WTC11 (cell line): ENCODE results near the gene SRPK1. TPM values are rescaled to one million over a fixed set of nuclear protein-coding genes. Genes with fewer than 3 reads are reported as not detected.
A peak's percentile ranks its signal among the peaks of the same experiment; 100 is the strongest.

Experiments
- ATAC-seq: fragments of 200-7000 bp; cut with Tn5 transposase; 2 replicates; pipeline ENCODE4 v1.10.0; 2021; ENCODE audit warnings: mild to moderate bottlenecking, moderate library complexity
- CTCF ChIA-PET: fragments of 300-600 bp; sonication (Branson Sonifier 250); formaldehyde crosslinking; loops from one replicate; lab custom pipeline; 2021; ENCODE audit warnings: antibody characterized with exemption; lab: Charles Lee
- POLR2A ChIA-PET: fragments of 350-600 bp; sonication (Branson Sonifier 250); formaldehyde crosslinking; loops from one replicate; lab custom pipeline; 2021; ENCODE audit warnings: antibody characterized with exemption; lab: Charles Lee
- DNase-seq: peaks from one replicate; pipeline ENCODE4 v3.0.0; 2021; ENCODE audit warnings: low spot score
- H3K27ac Mint-ChIP-seq: 2 replicates; pipeline ENCODE4 v1.8.0; 2021; ENCODE audit warnings: mixed read lengths
- H3K27me3 Mint-ChIP-seq: 2 replicates; pipeline ENCODE4 v1.8.0; 2021; ENCODE audit warnings: low read depth, mild to moderate bottlenecking, moderate library complexity, mixed read lengths
- H3K36me3 Mint-ChIP-seq: 2 replicates; pipeline ENCODE4 v1.8.0; 2021; ENCODE audit warnings: mixed read lengths
- H3K4me1 Mint-ChIP-seq: 2 replicates; pipeline ENCODE4 v1.8.0; 2022; ENCODE audit warnings: mixed read lengths
- H3K4me3 Mint-ChIP-seq: 2 replicates; pipeline ENCODE4 v1.8.0; 2021; ENCODE audit warnings: mild to moderate bottlenecking, moderate library complexity, mixed read lengths
- H3K9me3 Mint-ChIP-seq: 2 replicates; pipeline ENCODE4 v1.8.0; 2021; ENCODE audit warnings: mixed read lengths
- ATF1 ChIP-seq: sonication (generic); formaldehyde crosslinking; IDR thresholded peaks from 2 replicates; pipeline ENCODE4 v1.8.1; 2023; ENCODE audit warnings: mild to moderate bottlenecking, moderate library complexity, missing genetic modification reagents
- SMAD3 ChIP-seq: sonication (generic); formaldehyde crosslinking; IDR thresholded peaks from 2 replicates; pipeline ENCODE4 v1.8.0; 2022; ENCODE audit warnings: missing genetic modification reagents, mild to moderate bottlenecking, borderline replicate concordance
- SOX15 ChIP-seq: fragments of 250-450 bp; sonication (Bioruptor Pico); IDR thresholded peaks from 2 replicates; pipeline ENCODE4 v1.9.0; 2021; ENCODE audit warnings: mild to moderate bottlenecking
- TEAD4 ChIP-seq: sonication (generic); formaldehyde crosslinking; IDR thresholded peaks from 2 replicates; pipeline ENCODE4 v1.8.0; 2022; ENCODE audit warnings: mild to moderate bottlenecking, missing genetic modification reagents
- ZNF219 ChIP-seq: sonication (generic); formaldehyde crosslinking; IDR thresholded peaks from 2 replicates; pipeline ENCODE4 v1.8.0; 2023; ENCODE audit warnings: missing genetic modification reagents, mild to moderate bottlenecking, borderline replicate concordance
- ZNF263 ChIP-seq: sonication (generic); formaldehyde crosslinking; IDR thresholded peaks from 2 replicates; pipeline ENCODE4 v1.8.1; 2022; ENCODE audit warnings: low read depth, mild to moderate bottlenecking, moderate library complexity, missing genetic modification reagents
- ZNF396 ChIP-seq: fragments of 250-450 bp; sonication (Bioruptor Pico); IDR thresholded peaks from 2 replicates; pipeline ENCODE4 v1.8.0; 2021; ENCODE audit warnings: mild to moderate bottlenecking, moderate library complexity, borderline replicate concordance
- ZNF671 ChIP-seq: fragments of 250-450 bp; sonication (Bioruptor Pico); IDR thresholded peaks from 2 replicates; pipeline ENCODE4 v1.8.0; 2021; ENCODE audit warnings: mild to moderate bottlenecking
- total RNA-seq: library from RNA; stranded (reverse); gene quantifications from 3 replicates; pipeline ENCODE4 v1.2.3, GENCODE V29; 2021
- TF ChIP-seq, protein P1 (sequence below): sonication (generic); formaldehyde crosslinking; IDR thresholded peaks from 2 replicates; pipeline ENCODE4 v1.8.1; 2023; ENCODE audit warnings: mild to moderate bottlenecking, moderate library complexity, missing genetic modification reagents
- TF ChIP-seq, protein P2 (sequence below): sonication (generic); formaldehyde crosslinking; IDR thresholded peaks from 2 replicates; pipeline ENCODE4 v1.8.0; 2022; ENCODE audit warnings: mild to moderate bottlenecking, missing genetic modification reagents
- TF ChIP-seq, protein P3 (sequence below): sonication (generic); formaldehyde crosslinking; IDR thresholded peaks from 2 replicates; pipeline ENCODE4 v1.8.1; 2023; ENCODE audit warnings: mild to moderate bottlenecking, missing genetic modification reagents
- TF ChIP-seq, protein P4 (sequence below): sonication (generic); formaldehyde crosslinking; IDR thresholded peaks from 2 replicates; pipeline ENCODE4 v1.8.0; 2022; ENCODE audit warnings: missing genetic modification reagents
- TF ChIP-seq, protein P5 (sequence below): sonication (generic); formaldehyde crosslinking; IDR thresholded peaks from 2 replicates; pipeline ENCODE4 v1.8.1; 2023; ENCODE audit warnings: mild to moderate bottlenecking, missing genetic modification reagents, moderate library complexity
- TF ChIP-seq, protein P6 (sequence below): fragments of 250-450 bp; sonication (Bioruptor Pico); IDR thresholded peaks from 2 replicates; pipeline ENCODE4 v1.9.0; 2021; ENCODE audit warnings: moderate library complexity, mild to moderate bottlenecking, inconsistent platforms, borderline replicate concordance
- TF ChIP-seq, protein P7 (sequence below): sonication (generic); formaldehyde crosslinking; IDR thresholded peaks from 2 replicates; pipeline ENCODE4 v1.8.1; 2022; ENCODE audit warnings: mild to moderate bottlenecking, missing genetic modification reagents, moderate library complexity, borderline replicate concordance
- TF ChIP-seq, protein P8 (sequence below): sonication (generic); formaldehyde crosslinking; IDR thresholded peaks from 2 replicates; pipeline ENCODE4 v1.8.0; 2023; ENCODE audit warnings: missing genetic modification reagents

SRPK1 gene
- total RNA-seq, 1 experiment from 2014 or later: 100.0 TPM

DNA sequence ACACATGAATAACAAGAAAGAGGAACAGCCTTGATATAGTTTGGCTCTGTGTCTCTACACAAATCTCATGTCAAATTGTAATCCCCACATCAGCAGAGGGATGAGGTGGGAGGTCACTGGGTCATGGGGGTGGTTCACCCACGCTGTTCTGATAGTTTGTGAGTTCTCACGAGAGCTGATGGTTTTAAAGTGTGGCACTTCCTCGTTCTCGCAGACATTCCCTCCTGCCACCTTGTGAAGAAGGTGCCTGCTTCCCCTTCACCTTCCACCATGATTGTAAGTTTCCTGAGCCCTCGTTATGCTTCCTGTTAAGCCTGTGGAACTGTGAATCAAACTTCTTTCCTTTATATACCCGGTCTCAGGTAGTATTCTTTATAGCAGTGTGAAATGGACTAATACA lies 13.1 kb downstream of the SRPK1 start:
- Mint-ChIP-seq H3K27me3 (no peaks in the 10 kb centered on the region; the same call in 1 of the 2 replicates), H3K4me3 (no peak overlapping the region), H3K4me1 (no peaks in the 10 kb centered on the region), H3K27ac (peak overlapping the region; percentile 53), H3K36me3 (peaks cover 54% of the 10 kb centered on the region), H3K9me3 (peaks cover 40% of the 10 kb centered on the region)
- POLR2A ChIA-PET: no interaction called here
- TF ChIP-seq TEAD4: no peak
- no peak for TF ChIP-seq ZNF219
- TF ChIP-seq, protein P1, sequence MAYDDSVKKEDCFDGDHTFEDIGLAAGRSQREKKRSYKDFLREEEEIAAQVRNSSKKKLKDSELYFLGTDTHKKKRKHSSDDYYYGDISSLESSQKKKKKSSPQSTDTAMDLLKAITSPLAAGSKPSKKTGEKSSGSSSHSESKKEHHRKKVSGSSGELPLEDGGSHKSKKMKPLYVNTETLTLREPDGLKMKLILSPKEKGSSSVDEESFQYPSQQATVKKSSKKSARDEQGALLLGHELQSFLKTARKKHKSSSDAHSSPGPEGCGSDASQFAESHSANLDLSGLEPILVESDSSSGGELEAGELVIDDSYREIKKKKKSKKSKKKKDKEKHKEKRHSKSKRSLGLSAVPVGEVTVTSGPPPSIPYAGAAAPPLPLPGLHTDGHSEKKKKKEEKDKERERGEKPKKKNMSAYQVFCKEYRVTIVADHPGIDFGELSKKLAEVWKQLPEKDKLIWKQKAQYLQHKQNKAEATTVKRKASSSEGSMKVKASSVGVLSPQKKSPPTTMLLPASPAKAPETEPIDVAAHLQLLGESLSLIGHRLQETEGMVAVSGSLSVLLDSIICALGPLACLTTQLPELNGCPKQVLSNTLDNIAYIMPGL (CRISPR knock-in tag): no peak
- TF ChIP-seq, protein P2, sequence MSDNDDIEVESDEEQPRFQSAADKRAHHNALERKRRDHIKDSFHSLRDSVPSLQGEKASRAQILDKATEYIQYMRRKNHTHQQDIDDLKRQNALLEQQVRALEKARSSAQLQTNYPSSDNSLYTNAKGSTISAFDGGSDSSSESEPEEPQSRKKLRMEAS (CRISPR knock-in tag): no peak
- TF ChIP-seq, protein P3, sequence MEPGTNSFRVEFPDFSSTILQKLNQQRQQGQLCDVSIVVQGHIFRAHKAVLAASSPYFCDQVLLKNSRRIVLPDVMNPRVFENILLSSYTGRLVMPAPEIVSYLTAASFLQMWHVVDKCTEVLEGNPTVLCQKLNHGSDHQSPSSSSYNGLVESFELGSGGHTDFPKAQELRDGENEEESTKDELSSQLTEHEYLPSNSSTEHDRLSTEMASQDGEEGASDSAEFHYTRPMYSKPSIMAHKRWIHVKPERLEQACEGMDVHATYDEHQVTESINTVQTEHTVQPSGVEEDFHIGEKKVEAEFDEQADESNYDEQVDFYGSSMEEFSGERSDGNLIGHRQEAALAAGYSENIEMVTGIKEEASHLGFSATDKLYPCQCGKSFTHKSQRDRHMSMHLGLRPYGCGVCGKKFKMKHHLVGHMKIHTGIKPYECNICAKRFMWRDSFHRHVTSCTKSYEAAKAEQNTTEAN (CRISPR knock-in tag): no peak
- TF ChIP-seq, protein P4, sequence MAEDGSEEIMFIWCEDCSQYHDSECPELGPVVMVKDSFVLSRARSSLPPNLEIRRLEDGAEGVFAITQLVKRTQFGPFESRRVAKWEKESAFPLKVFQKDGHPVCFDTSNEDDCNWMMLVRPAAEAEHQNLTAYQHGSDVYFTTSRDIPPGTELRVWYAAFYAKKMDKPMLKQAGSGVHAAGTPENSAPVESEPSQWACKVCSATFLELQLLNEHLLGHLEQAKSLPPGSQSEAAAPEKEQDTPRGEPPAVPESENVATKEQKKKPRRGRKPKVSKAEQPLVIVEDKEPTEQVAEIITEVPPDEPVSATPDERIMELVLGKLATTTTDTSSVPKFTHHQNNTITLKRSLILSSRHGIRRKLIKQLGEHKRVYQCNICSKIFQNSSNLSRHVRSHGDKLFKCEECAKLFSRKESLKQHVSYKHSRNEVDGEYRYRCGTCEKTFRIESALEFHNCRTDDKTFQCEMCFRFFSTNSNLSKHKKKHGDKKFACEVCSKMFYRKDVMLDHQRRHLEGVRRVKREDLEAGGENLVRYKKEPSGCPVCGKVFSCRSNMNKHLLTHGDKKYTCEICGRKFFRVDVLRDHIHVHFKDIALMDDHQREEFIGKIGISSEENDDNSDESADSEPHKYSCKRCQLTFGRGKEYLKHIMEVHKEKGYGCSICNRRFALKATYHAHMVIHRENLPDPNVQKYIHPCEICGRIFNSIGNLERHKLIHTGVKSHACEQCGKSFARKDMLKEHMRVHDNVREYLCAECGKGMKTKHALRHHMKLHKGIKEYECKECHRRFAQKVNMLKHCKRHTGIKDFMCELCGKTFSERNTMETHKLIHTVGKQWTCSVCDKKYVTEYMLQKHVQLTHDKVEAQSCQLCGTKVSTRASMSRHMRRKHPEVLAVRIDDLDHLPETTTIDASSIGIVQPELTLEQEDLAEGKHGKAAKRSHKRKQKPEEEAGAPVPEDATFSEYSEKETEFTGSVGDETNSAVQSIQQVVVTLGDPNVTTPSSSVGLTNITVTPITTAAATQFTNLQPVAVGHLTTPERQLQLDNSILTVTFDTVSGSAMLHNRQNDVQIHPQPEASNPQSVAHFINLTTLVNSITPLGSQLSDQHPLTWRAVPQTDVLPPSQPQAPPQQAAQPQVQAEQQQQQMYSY (CRISPR knock-in tag): no peak
- no peak for TF ChIP-seq ZNF396
- no peak for TF ChIP-seq SMAD3 (CRISPR knock-in tag)
- TF ChIP-seq ZNF671: no peak
- TF ChIP-seq SOX15: no peak
- TF ChIP-seq, protein P5, sequence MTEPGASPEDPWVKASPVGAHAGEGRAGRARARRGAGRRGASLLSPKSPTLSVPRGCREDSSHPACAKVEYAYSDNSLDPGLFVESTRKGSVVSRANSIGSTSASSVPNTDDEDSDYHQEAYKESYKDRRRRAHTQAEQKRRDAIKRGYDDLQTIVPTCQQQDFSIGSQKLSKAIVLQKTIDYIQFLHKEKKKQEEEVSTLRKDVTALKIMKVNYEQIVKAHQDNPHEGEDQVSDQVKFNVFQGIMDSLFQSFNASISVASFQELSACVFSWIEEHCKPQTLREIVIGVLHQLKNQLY: no peak
- TF ChIP-seq ZNF263 (CRISPR knock-in tag): no peak
- TF ChIP-seq, protein P6, sequence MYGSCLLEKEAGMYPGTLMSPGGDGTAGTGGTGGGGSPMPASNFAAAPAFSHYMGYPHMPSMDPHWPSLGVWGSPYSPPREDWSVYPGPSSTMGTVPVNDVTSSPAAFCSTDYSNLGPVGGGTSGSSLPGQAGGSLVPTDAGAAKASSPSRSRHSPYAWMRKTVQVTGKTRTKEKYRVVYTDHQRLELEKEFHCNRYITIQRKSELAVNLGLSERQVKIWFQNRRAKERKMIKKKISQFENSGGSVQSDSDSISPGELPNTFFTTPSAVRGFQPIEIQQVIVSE (CRISPR knock-in tag): no peak
- TF ChIP-seq, protein P7, sequence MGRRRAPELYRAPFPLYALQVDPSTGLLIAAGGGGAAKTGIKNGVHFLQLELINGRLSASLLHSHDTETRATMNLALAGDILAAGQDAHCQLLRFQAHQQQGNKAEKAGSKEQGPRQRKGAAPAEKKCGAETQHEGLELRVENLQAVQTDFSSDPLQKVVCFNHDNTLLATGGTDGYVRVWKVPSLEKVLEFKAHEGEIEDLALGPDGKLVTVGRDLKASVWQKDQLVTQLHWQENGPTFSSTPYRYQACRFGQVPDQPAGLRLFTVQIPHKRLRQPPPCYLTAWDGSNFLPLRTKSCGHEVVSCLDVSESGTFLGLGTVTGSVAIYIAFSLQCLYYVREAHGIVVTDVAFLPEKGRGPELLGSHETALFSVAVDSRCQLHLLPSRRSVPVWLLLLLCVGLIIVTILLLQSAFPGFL (CRISPR knock-in tag): no peak
- TF ChIP-seq, protein P8, sequence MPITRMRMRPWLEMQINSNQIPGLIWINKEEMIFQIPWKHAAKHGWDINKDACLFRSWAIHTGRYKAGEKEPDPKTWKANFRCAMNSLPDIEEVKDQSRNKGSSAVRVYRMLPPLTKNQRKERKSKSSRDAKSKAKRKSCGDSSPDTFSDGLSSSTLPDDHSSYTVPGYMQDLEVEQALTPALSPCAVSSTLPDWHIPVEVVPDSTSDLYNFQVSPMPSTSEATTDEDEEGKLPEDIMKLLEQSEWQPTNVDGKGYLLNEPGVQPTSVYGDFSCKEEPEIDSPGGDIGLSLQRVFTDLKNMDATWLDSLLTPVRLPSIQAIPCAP (CRISPR knock-in tag): no peak
- TF ChIP-seq ATF1 (CRISPR knock-in tag): no peak
- no peak for DNase-seq
- CTCF ChIA-PET: no interaction called here
- ATAC-seq: no peak
